ENCODE data around the gene HEATR3. TPM values are rescaled to one million over a fixed set of nuclear protein-coding genes. Genes with fewer than 3 reads are reported as not detected.

HEATR3 gene, protein sequence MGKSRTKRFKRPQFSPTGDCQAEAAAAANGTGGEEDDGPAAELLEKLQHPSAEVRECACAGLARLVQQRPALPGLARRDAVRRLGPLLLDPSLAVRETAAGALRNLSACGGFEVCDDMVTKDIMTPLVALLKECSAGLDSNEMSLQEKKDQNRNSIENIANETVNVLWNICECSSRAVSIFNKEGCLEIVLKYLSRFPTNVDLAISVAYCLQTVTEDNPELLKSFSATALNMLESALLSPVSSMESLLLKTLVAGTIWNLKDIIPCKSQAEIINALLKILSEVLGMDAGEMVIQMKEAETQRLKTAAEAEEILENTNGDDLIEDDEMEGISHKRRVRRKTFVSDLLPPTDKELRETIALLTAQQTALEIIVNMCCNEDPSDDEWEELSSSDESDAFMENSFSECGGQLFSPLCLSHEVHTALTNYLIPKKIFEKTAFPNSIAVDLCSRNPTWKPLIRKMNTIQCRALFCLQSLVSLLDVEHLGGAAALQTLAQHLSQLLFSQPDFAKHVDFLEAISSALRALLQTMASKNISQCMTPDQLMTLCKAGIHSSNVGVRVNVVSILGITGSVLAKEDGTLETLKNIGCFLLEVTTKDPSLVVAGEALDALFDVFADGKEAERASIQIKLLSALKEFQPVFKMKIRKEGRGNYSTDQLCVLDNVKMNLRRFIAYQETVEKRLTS
- total RNA-seq, result 31.2 and 36.8 TPM in 2 replicates
- polyA plus RNA-seq (2012), result 15.9 TPM

DNA sequence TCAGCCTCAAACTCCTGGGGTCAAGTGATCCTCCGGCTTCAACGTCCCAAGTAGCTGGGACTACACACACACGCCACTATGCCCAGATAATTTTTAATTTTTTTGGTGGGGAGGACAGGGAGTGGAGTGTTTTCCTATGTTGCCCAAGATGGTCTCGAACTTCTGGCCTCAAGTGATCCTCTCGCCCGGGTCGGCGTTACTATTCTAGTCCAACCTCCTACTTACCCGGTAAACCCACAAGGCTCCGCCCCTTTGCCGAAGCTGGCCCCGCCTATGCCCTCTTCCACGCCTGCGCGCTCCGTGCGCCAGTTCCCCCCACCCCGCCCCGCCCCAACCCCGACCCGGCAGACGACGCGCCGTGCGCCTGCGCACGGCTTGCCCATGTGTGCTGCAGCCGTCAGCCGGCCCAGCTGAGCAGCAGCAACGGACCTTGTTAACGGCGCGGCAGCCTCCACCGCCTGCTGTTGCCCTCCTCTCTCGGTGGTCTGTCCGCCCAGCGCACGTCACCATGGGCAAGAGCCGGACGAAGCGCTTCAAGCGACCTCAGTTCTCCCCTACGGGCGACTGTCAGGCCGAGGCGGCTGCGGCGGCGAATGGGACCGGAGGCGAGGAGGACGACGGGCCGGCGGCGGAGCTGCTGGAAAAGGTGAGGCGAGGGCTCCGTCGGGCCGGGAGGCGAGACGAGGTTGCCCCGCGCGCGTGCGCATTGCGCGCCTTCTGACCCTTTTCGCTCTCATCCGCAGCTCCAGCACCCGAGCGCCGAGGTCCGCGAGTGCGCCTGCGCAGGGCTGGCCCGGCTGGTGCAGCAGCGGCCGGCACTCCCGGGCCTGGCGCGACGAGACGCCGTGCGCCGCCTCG lies at the start of gene HEATR3:
TSS of gene HEATR3 (plus strand) at position 347 of the 858 bp plus-strand sequence. CDS start at position 509, 162 bp downstream.
- peak; percentile 92 for DNase-seq (ENCODE audit: low read depth)

DNA sequence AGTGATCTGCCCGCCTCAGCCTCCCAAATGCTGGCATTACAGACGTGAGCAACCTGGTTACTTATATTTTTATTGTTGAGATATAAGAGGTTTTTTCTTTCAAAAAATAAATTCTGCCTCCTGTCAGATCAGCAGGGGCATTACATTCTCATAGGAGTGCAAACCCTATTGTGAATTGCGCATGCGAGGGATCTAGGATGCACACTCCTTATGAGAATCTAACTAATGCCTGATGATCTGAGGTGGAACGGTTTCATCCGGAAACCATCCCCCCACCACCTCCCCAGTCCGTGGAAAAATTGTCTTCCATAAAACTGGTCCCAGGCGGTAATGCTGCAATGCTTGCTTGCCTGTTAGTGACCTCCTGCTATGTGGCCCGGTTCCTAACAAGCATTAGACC lies 48.2 kb upstream of the HEATR3 start:
- no peak for DNase-seq (ENCODE audit: low read depth)

DNA sequence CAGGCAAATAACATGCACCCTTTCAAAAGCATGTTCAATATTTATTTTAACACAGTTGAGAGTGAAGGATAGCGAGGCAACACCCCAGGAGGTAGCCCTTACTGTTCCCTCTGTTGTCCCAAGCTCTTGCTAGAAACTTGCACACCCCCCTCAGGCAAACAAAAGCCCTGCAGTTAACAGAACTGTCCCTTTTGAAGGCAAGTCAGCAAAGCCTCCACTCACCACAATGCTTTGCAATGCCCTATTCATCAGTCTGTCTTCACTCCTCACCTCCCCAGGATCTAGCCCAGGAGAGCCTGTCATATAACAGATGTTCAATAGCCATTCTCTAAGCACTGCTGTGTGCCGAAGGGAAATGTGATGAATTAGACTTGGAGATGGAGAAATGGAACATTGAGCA lies 44.2 kb upstream of the HEATR3 start:
- DNase-seq (ENCODE audit: low read depth), result peak; percentile 5

DNA sequence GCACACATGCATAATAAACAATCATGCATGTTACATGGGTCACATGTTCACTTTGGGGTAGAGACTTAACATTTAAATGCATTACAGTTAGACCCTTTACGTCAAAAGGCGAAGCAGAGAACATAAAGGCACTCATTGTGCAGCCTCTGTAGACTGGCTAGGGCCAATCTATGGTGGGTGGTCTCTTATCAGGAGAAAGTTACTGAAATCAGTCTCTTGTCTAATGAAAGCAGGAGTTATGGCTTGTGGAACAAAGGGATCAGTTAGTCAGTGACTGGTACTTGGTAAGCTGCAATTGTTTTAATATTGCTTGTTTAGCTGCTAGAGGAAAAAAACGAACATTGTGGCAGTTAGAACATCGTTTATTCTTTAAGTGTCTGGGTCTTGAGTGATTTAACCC lies 42.1 kb upstream of the HEATR3 start:
- no peak for DNase-seq (ENCODE audit: low read depth)

DNA sequence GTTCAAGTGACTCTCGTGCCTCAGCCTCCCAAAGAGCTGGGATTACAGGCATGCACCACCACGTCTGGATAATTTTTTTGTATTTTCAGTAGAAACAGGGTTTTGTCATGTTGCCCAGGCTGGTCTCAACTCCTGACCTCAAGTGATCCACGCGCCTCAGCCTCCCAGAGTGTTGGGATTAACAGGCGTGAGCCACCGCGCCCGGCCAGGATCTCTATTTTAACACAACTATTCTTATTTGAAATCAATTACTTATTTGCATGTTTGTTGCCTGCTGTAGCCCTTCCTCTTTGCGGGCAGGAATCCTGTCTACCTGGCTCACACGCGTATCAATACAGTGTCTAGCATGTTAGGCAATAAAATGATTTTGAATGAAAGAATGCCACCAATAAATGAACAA lies 41.6 kb upstream of the HEATR3 start:
- no peak for DNase-seq (ENCODE audit: low read depth)

DNA sequence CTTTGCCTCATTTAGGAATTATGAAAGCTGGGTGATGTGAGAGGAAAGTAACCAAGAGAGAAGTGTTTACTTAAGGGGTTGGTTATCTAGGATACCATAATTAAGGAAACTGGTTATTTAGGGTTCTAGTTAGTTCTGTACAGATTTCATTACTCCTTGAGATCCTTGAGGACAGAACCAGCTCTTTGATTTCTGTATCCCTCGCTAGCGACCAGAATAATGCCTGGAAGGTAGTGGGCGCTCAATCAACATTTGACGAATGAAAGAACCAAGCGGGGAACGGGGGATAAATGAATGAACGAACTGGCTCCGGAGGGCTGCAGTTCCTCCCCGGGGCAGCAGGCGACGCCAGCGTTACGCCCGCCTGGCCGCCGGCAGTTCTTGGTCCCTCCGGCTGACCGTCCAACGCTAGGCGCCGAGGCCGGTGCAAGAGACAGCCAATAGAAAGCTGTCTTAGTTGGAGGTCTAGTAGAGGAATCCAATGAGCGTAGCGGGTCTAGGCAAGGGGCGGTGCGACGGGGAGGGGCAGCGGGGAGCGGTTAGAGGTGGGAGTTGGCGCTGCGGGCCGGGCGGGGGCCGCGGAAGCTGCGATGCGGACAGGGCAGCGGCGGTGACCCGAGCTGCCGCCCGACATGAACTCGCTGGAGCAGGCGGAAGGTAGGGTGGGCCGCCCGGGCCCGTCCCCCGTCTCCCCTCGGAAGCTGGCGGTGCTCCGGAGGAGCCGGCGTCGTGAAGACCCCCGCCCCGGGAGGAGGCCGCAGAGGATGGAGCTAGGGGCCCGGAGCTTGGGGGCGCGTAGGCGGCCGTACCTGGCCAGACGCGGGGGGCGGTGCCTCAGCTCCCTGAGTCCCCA lies 40.9 kb upstream of the HEATR3 start, which contains the start of gene CNEP1R1:
TSS of gene CNEP1R1 (plus strand) at position 542 of the 853 bp plus-strand sequence. CDS start at position 633, 91 bp downstream.
- DNase-seq (ENCODE audit: low read depth), result peak; percentile 98

DNA sequence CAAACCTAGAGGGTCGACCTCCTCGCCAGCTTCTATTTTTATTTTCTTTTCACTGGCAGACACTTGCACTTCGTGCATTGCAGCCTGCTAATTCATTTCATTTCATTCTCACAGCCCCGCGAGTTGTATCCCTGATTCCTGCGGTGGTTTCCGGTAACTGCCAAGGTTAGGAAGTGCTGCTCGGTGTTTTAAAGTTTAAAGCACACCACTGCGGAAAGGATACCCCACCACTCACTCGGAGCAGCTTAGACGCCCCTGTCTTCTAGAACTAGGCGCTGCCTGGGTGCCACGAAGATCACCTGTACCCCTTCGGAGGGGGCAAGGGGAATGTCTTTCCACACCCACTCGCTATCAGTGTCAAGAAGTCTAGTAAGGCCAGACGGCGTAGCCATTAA lies 40.2 kb upstream of the HEATR3 start:
- DNase-seq (ENCODE audit: low read depth), result peak; percentile 17

DNA sequence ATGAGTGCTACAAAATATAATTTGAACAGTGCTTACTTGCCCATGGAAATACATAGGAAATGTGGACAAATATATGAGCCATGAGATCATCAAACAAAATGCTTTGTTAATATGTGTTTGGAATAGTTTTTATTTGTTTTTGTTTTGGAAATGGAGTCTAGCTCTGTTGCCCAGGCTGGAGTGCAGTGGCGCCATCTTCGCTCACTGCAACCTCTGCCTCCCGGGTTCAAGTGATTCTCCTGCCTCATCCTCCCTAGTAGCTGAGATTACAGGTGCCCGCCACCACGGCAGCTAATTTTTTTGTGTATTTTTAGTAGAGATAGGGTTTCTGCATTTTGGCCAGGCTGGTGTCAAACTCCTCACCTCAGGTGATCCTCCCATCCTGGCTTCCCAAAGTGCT lies 37.9 kb upstream of the HEATR3 start:
- no peak for DNase-seq (ENCODE audit: low read depth)

DNA sequence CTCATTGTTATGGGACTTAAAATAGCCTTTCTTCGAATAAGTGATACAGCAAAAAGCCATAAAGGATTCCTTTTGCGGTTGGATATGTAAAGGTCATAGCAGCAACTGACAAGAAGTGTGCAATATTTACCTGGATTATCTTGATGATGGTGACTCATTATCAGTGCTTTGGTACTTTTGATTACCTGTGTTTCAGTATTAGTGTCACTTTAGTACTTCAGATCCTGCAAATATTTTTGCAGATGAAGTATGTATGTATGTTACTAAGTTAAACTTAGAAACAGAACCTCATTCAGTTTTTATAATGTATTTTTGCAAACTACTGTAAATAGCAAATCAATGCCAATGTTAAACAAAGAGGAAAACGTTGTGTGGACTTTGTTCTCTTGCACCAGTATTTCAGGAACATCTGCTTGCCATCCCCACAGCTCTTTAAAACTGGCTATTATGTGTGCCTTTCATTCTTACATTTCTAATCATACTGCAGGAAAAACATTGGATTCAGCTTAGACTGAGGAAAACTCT lies 30.2 kb upstream of the HEATR3 start:
- no peak for DNase-seq (ENCODE audit: low read depth)

DNA sequence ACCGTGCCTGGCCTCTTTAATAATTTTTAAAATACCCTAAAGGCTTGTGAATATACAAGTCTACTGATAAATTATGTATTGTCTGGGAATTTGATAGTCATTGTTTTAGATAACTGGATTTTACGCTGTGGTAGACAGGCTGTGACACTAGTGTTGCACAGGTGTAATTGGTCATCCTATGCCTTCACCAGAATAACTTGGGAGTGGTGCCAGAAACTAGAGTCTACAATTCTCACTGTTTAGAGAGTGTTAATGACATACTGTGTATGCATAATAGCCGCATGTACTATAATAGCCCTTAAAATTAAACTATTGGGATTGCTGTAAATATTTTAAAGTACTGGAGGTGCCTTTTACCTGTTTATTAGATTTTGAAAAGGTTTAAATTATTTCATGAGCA lies 29.3 kb upstream of the HEATR3 start:
- no peak for DNase-seq (ENCODE audit: low read depth)

DNA sequence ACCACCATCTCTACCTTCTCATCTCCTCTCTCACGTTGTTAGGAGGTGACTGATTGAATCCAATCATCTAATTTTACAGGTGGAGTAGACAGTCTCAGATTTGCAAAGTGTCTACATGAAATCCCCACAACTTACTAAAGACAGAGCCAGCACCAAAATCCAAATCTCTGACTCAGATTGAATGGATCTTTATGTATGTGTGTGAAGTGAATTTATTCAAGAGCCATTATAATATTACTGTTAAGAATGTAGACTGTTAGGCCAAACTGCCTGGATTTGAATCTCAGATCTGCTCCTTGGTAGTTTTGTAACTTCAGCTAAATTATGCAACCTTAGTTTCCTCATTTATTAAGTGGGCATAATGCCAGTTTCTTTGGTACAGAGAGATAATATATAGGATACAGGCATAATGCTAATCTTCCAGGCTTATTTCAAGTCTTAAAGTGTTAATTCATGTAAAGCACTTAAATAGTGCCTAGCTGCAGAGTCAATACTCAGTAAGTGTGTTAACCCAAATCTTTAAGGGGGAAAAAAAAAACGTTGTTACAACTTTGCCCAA lies 28.0 kb upstream of the HEATR3 start:
- no peak for DNase-seq (ENCODE audit: low read depth)

DNA sequence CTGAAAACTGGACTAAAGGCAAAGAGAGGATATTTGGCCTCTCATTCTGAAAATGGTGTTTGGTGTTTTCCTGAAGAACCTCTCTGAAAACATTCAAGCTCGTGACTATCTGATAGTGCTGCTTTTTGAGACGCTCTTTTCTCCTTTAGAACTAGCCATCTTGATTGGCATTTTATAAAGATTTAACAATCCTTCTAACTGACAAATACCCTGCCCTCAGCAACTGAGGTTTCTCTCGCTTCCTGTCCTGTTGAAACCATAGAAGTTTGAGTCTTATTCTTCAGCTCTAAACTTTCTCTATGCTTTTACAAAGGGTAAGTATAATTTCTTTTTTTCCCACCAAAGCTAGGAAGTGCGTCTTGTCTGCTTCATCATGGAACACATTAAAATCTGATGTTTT lies 27.5 kb upstream of the HEATR3 start:
- no peak for DNase-seq (ENCODE audit: low read depth)

DNA sequence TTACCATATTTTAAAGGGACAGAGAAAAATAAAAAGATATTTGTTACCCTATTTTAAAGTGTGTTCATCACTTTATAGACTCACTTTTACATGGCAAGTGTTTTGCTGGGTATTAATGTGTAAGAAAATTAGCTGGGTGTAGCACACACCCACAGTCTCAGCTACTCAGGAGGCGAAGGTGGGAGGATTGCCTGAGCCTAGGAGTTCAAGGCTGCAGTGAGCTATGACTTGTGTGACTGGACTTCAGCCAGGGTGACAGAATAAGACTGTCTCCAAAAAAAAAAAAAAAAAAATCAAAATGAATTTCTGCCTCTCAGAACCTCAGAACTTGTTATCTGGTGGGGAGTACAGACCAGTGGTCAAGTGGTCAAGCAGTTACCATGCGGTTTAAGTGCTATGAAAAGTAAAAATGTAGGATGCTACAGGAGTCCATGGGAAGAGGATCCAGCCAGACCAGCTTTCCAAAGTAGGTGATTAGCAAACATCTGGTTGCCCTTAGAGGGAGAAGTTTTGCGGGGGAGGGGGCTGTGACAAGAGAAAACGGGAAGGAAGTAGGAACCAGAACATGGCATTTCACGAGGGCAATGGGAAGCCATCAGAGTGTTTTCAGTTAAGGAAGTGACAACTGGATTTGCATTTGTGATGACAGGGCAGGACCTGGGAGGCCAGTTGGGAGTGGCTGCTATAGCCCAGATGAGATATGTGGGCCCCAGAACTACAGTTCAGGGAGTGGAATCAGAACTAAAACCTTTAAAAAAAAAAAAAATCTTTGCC lies 26.8 kb upstream of the HEATR3 start:
- no peak for DNase-seq (ENCODE audit: low read depth)

DNA sequence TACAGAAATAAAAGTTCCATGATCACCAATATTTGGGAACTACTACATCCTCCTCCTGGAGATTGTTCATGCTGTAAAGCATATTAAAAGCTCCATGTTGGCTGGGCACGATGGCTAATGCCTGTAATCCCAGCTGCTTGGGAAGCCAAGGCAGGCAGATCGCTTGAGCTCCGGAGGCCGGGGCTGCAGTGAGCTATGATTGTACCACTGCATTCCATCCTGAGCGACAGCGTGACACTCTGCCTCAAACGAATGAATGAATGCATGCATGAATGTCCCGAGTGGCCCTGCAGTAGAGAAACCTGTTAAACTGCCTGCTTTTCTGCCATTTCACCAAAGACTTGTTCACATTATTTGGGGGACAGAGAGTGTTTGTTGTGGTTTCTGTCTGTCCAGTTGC lies 25.8 kb upstream of the HEATR3 start:
- DNase-seq (ENCODE audit: low read depth), result peak; percentile 18

DNA sequence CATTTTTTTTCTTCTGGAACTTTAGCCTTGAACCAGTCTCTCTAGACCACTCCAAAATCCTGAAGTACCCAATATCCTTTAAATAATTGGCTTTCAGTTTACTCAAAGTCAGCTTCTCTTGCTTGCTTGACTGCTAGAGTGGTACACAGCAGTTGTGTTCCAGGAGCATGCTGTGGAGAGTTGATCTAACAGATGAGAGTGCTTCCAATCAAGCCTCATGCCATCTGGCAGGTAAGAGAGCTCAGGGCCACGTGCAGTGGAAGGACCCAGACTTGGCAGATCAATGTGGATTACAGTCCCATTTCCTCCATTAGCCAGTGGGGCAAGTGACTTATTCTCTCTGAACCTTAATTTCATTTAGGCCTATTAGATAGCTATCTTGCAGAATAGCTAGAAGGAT lies 25.1 kb upstream of the HEATR3 start:
- no peak for DNase-seq (ENCODE audit: low read depth)

DNA sequence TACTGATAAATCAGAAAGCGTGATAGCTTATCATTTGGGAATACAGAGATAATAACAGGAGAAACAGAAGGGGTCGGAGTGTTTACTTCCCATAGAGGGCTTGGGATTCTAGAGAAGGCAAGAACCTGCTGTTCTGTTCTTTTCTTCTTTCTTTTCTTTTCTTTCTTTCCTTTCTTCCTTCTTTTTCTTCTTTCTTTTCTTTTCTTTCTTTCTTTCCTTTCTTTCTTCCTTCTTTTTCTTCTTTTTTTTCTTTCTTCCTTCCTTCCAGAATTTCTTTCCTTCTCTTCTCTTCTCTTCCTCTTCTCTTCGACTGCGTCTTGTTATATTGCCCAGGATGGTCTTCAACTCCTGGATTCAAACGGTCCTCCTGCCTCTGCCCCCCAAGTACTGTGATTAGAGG lies 22.4 kb upstream of the HEATR3 start:
- no peak for DNase-seq (ENCODE audit: low read depth)

DNA sequence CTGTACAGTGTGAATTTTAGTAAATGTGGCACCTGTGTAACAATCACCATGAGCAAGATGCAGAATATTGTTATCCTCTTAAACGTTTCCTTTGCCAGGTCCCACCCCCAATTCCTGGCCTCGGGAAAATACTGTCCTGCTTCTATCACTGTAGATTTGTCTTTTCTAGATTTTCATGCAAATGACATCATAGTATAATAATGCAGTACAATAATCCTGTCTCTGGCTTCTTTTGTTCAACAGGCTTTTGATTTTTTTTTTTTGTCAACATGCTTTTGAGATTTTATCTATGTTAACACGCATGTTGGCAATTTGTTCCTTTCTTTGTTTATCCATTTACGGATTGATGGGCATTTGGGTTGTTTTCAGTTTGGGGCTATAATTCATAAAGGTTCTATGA lies 20.4 kb upstream of the HEATR3 start:
- no peak for DNase-seq (ENCODE audit: low read depth)

DNA sequence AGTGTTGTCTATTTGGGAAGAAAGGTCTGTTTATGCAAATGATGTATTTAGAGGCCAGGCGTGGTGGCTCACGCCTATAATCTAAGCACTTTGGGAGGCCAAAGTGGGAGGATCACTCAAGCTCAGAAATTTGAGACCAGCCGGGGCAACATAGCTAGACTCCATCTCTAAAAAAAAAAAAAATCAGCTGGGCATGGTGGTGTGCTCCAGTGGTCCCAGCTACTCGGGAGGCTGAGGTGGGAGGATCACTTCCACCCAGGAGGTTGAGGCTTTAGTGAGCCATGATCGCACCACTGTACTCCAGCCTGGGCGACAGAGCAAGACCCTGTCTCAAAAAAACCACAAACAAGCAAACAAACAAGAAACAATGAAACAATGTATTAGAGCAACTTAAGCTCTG lies 18.9 kb upstream of the HEATR3 start:
- no peak for DNase-seq (ENCODE audit: low read depth)

DNA sequence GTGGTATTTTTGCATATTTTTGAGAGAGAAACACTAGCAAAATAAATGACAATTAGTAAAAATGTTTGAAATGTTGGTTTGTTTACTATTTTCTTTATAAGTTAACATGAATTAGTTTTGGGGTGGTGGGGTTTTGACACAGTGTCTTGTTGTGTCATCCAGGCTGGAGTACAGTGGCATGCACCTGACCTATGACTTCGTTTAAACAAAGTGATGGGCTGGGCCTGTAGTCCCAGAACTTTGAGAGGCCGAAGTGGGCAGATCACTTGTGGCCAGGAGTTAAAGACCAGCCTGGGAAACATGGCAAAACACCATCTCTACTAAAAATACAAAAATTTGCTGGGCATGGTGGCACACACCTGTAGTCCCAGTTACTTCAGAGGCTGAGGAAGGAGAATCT lies 17.9 kb upstream of the HEATR3 start:
- no peak for DNase-seq (ENCODE audit: low read depth)

All from myocyte (in vitro differentiated cells).